GM19397 (cell line): ENCODE data around the gene S100A12.

Source experiments
- ATAC-seq: cut with Tn5 transposase; IDR thresholded peaks from one replicate; pipeline ENCODE4 v1.9.1; 2021; ENCODE audit warnings: mild to moderate bottlenecking, moderate library complexity; ENCODE audit not compliant: unreplicated experiment

Gene S100A12

DNA sequence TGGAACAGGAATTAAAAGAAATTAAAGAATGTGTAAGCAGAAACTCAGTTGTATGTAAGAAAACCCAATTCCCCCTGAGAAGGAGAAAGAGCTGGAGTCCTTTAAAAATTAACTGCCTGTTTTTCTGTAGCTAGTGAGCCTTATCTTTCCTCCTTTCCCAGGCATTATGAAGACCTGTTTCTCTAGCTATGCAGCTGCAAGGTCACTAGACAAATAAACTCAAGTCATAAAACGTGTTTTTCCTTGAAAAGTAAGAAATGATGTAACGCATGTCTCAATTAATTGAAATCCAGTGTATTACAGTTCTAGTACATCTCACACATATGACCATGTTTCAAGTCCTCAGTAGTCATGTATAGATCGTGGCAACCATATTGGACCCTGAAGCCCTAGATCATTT is 5.3 kb downstream of the S100A12 start:
- no peak for ATAC-seq

DNA sequence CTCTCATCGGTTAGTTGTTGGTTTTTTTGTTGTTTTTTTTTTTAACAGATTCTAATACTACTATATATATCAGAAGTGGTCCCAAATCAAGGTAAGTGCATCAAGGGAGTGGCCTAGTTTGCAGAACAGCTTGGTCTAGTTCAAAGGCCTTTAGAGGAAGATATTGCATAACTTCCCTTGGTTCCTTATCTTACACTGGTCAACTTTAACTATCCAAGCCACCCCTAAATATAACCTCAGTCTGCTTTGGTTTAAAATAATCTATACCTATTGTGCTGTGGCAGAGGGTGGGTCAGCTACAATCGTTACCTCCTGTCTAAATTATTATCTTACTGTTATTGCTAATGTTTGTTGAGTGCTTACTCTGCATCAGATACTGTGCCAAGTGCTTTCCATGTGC is 6.9 kb downstream of the S100A12 start:
- ATAC-seq = no peak

DNA sequence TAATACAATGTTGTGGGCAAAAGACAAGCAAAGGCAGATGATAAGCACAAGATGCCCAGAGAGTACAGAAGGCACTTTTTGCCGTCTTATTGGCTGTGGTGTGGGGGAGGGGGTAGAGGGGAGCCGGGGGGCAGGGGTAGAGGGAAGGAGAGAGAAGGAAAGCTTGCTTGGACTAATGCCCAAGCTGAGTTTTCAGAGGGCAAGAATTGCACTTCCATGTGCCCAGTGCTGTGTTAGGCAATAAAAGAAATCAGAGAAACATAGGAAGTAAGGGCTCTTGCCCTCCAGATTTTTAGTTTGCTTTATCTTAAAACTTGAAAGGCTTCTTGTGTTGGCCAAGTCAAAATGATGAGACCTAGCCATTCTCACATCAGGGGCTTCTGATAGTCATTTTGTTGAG is 8.3 kb downstream of the S100A12 start:
- ATAC-seq = no peak

DNA sequence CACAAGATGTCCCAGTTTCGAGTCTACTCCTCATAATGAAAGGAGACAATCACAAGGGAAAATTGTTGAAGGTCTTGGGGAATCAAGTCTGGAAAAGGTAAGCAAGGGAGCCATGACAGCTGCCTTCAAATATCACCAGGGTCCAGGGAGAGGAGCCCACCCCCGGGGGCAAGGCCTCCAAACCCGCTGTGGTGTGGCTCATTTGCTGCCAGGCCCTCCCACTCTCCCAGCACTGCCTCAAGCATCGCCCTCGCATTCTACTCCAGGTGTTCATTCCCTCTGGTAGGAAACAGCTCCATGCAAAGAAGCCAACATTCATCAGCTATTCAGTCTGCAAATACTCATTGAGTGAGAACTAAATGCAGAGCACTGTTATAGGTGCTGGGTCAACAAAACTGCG is 9.2 kb downstream of the S100A12 start:
- ATAC-seq = no peak

DNA sequence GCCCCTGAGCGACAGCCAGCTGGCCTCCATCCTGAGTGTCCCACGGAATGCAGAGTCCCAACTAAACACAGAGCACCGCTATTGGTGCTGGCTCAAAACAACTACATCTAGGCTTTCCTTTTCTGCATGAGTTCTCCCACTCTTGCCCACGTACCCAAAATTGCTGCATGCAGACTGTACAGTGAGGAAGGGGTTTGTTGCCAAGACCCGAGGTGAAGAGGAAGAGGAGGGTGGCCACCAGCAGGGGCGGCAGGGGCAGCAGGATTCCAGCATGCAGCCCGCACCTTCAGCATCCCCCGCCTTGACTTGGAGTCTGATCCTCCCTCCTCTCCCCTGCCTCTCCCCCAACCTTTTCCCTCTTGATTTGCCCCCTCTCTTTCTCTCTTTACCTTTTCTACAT is 9.7 kb downstream of the S100A12 start:
- ATAC-seq = no peak

DNA sequence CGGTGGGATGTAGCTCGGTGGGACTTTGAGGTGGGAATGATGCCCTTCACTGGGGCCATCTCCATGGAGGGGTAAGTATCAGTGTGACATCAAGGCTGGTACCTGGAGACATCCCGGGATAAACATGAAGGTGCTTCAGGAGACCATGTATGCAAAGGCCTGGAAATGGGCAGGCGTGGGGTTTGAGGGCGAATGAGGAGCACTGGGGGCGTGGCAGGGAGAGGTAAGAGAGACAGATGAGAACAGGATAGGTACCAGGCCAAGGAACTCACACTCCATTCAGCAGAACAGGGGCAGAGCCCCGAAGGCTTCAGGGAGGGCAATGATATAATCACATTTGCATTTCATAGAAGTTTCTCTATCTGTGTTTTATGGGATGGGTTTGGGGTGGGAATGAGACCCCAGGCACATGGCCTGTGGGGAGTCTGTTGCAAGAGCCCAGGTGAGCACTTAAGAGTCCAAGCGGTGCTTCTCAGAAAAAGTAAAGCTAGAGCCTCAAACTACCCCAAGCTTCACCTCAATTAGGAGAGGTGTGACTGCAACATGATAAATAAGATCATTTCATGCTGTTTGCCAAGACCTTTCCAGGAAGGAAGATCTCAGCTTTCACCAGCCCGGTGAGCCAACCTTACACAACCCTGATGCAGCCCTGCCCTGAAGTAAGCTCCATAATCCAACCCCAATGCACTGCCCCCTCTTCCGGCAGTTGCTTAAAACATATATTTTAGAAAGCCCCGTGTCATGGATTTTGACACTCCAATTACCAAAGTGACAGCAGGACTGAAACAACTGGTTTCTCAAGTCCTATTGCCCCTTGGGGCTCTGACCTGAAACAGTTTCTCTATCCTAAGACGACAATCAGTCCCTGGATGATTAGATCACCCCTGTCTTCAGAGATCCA is 10.4 kb downstream of the S100A12 start:
- no peak for ATAC-seq

DNA sequence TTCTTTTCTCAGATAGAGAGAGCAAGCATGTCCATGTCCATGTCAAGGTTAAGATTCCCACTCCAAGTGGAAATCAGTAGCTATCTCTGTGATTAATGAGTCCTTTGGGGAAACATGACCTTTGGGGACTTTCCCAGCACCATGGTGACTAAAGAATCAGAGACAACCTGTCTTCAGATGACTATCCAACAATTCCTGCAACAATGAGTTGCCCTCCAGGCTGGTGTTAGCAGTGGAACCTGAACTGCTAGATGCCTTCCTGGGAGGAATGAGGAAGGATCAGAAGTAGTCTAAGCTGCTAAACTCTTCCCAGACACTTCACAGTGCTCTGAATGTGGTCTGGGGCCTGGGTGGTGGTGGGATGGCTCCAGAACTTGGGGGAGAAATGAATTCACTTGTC is 11.3 kb downstream of the S100A12 start:
- no peak for ATAC-seq

DNA sequence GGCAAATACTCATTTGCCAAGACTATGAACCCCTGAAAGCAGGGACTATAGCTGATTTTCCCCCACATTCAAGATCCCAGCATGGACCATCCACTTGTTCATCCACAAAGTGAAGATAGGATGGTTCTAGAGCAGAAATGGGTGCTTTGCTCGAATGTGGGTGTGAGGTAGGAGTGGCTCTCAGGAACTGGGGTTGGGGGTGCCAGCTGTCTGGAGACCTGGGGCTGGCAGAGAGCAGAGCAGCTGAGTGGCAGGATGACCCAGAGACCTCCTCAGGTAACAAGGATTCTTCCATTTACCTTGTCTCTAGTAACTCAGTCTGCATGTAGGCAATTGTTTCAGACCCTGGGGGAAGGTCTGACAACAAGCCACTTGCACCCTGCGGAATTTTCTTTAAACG is 11.8 kb downstream of the S100A12 start:
- ATAC-seq = no peak

DNA sequence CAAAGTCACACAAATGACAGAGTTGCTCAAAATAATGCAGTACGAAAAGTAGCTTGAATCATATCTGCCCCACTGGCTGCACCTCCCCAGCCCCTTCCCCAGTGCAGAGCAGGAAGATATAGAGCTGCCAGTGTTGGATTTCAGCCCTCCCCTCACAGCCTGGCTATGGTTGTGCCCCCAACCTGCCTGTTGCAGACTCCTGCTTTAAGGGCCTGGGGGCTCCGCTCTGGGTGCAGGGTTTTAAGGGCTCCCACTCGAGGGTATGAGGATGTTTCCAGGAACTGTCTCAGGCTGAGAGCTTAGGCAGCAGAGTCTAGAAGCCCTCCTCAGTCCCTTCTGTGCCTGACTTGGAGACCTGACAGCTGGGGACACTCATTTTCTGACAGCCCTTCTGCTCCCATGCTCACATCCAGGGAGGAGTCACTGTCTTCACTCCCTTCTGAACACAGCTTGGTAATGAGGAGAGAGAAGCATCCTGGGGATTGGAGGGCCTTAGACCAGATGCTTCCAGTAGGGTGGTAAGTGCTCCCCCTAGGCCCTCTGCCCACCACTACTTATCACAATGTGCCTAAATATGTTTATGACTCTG is 13.1 kb downstream of the S100A12 start:
- ATAC-seq = no peak

DNA sequence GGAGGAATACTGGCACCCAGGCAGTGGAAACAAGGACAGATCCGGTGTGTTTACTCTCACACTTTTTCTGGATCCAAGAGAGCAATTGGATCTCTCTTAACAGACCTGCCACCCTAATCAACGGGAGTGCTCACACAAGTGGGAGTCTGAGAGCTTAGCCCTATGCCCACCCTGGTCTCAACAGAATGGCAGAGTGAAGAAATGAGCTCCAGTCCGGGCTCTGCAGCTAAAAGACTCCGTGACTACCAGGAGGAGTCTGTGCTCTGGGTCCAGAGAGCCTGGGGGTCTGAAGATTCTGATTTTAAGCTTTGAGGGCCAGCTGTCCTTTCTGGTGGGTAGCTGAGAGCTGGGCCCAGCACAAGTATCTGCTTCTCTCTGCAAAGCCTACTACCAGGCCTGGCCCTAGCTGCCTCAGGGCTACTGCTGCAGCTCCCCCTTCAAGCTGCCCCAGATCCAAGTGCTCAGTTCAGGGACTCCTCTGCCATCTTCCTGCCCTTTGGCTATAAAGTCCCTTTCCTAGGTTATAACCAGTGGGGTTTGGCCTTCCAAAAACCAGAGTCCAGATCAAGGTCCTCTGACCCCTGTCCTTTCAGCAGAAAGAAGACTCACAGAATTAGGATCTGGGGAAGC is 13.8 kb downstream of the S100A12 start:
- no peak for ATAC-seq

DNA sequence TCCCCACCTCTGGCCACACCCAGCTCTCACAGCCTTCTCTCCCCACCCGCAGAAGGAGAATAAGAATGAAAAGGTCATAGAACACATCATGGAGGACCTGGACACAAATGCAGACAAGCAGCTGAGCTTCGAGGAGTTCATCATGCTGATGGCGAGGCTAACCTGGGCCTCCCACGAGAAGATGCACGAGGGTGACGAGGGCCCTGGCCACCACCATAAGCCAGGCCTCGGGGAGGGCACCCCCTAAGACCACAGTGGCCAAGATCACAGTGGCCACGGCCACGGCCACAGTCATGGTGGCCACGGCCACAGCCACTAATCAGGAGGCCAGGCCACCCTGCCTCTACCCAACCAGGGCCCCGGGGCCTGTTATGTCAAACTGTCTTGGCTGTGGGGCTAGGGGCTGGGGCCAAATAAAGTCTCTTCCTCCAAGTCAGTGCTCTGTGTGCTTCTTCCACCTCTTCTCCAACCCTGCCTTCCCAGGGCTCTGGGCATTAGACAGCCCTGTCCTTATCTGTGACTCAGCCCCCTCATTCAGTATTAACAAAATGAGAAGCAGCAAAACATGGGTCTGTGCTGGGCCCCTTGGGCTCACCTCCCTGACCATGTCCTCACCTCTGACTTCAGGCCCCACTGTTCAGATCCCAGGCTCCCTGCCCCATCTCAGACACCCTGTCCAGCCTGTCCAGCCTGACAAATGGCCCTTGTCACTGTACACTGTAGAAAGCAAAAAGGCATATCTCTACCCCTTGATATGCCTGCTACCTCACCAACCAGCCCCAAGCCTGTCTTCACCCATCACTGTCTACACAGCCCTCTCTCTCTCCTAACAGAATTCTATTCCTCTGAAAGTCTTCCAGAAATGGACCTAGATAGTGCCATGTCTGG is 14.6 kb downstream of the S100A12 start:
- ATAC-seq = no peak

DNA sequence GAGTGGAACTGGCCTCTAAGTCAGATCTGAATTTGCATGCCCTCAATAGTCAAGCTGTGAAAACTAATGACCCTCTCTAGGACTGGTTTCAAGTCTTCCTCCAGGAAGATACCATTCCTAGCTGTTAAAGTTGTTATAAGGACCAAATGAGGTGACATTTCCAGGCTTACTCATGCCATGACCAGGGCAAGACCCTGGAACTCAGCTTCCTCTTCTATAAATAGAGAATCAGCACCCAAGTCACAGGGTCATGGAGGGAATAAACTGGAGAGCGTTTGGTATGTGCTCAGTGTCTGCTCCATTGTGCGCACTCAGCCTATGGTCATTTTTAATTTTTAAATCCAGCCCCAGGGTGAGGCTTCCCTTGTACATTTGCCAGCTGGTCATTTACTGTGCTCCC is 15.2 kb downstream of the S100A12 start:
- no peak for ATAC-seq

DNA sequence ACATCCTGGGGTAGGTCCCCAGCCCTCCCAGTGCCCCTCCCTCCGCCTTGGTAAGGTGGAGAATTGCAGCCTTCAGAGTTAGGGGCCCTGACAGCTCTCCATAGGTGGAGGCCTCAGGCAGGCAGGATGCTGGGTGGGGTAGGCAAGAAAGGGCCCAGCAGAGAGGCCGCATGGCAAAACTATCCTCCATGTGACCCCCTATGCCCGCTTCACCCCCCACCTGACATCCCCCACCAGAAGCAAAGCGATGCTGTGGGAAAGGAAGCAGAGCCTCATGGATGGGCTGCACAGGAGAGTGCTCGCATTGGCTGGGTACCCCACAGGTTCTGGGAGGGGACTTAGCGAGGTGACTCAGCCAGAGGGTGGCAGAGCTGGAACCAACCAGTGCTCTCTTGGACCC is 16.2 kb downstream of the S100A12 start:
- no peak for ATAC-seq

DNA sequence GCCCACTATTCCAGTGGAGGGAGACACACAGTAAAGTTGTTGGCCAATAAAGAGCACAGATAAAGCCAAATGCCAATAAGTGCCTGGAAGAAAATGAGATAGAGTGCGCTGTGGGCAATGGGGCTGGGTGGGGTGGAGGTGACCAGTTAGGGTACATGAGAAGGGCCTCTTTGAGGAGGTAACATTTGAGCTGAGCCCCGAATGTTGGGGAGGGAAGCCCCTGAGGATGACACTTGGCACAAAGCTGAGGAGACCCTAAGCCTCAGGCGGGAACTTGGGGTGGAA is 16.8 kb downstream of the S100A12 start:
- no peak for ATAC-seq

DNA sequence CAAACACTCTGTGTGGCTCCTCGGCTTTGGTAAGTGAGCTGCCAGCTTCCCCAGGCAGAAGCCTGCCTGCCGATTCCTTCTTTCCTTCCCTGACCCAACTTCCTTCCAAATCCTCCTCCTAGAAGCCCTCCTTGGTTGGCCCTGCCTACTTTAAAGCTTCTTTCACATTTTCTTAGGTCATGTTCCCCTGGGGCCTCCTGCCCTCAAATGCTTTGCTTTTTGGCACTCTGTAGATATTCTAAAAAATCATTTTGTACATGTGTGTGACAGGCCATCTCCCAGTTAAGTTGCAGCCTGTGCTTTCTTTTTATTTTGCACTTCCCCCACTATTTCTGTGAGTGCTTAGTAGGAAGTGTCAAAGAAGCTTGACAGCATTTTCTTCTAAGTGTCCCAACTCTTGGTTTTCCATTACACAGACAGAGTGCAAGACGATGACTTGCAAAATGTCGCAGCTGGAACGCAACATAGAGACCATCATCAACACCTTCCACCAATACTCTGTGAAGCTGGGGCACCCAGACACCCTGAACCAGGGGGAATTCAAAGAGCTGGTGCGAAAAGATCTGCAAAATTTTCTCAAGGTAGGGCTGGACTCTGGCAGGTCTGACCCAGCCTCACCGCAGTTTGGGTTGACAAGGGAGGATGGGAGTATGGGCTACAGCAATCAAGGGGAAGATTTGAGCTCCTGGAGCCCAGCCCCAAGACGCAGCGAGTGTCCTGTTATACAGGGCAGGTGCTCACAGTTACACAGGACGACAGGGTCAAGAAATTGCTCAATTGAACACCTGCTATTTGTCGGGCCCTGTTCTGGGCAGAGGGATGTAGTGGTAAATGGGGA is 17.3 kb downstream of the S100A12 start, which contains the start of gene S100A9:
Gene S100A9 (plus strand): TSS at position 2 of the 838 bp plus-strand sequence. CDS start 430 bp downstream, at position 432.
- no peak for ATAC-seq

DNA sequence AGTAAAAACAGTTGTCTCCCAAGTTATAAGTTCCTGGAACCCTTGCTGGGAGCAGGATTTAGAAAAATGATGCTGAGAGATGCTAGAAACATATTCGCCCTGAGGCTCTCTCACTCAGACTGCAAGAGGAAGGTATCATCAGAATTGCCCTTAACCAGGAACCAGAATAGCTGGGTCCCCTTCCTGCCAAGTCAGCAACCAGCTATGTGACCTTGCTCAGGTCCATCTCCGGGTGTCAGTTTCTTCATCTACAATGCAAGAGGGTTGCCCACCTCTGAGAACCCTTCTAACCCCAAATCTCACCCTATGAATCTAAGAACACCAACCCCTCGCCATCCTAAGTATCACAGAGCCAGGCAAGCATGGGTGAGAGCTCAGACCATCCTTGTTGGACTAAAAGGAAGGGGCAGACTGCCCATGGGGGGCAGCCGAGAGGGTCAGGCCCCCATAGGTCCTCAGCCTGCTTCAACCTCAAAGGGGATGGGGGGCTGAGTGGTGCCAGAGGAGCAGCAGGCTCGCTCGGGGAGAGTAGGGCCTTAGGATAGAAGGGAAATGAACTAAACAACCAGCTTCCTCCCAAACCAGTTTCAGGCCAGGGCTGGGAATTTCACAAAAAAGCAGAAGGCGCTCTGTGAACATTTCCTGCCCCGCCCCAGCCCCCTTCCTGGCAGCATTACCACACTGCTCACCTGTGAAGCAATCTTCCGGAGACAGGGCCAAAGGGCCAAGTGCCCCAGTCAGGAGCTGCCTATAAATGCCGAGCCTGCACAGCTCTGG is 18.2 kb downstream of the S100A12 start:
- no peak for ATAC-seq

DNA sequence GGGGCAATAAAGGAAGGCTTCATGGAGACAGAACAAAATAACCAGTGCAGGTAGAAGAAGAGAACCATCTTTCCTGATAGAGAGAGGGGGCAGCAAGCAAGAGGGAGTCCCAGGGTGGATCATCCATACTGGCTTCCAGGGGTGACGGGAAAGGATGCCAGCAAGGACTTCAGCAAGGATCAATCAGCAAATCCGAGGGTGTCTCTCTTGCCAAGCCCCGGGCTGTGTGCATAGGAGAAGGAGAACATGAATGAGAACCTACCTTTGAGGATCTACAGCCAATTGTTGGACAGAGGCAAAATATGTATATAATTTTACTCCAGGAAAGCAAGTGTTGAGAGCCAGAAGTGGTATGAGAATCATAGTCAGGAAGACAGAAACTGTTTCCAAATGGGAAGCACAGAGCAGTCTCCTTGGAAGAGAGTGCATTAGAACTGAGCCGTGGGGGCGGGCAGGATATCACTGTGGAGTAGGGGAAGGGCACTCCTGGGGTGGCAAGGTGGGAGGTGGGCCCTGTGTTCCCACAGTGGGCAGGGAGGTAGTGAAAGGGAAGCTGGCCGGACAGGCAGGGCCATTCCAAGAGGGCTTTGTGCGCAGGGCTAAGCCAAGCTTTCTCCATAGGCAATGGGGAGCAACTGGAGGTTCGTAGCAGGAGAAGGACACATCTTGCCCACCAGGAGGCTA is 18.9 kb downstream of the S100A12 start:
- ATAC-seq = no peak

DNA sequence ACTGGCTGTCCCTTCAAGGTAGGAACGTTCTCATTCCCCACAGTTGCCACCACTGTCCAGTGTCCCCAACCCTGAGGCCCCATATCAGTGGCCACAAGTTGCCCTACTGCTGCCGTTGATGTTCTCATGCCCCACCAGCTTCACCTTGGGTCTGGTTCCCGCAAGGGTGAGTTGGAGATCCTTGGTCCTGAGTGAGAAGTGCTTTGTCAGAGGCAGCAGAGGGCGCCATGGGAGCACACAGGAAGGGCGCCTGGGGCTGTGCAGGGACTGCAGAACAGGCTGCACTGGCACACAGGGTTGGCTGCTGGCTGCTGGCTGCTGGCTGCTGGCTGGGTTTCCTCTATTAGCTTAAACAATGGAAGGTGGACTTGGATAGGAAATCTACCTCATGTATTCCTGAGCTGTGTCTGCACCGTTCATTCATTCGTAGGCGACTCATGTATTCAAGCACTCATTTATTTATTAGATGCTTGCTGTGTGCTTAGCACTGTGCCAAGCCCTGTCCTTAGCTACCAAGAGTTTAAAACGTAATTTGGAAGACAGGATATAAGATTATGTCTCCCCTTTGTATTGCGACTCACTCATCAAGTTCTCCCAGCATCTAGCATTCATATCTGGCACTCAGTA is 19.9 kb downstream of the S100A12 start:
- ATAC-seq = no peak
